22Rv1 (cell line): Measurements from ENCODE around the gene TMPRSS4.

Experiments used
- CTCF ChIP-seq: fragments of 450-650 bp; IDR thresholded peaks from 2 replicates; pipeline ENCODE4 v1.5.1; 2017; ENCODE audit warnings: mild to moderate bottlenecking
- ZFX ChIP-seq: fragments of 450-650 bp; IDR thresholded peaks from 2 replicates; pipeline ENCODE4 v1.6.1; 2017; ENCODE audit warnings: antibody characterized with exemption, borderline replicate concordance

- no peak for TF ChIP-seq CTCF
- no peak for TF ChIP-seq ZFX
Measured at GRCh38 chr11:118152020-118152551, 75.2 kb downstream of the TMPRSS4 start.
